NB4 (cell line): ENCODE results near the gene MMP3.

Source experiments
- CTCF ChIP-seq: IDR thresholded peaks from one replicate; pipeline ENCODE4 v1.5.1; 2012; ENCODE audit warnings: low read depth, low read length
- MYC ChIP-seq: IDR thresholded peaks from 2 replicates; pipeline ENCODE4 v1.6.1; 2011; ENCODE audit warnings: low read depth, low read length
- POLR2A ChIP-seq: IDR thresholded peaks from 2 replicates; pipeline ENCODE4 v1.6.1; 2011; ENCODE audit warnings: mild to moderate bottlenecking; ENCODE audit not compliant: insufficient read length; ENCODE audit errors: extremely low read depth
- TF ChIP-seq, protein P1 (sequence below): IDR thresholded peaks from 2 replicates; pipeline ENCODE4 v1.6.1; 2011; ENCODE audit warnings: low read depth, low read length

DNA sequence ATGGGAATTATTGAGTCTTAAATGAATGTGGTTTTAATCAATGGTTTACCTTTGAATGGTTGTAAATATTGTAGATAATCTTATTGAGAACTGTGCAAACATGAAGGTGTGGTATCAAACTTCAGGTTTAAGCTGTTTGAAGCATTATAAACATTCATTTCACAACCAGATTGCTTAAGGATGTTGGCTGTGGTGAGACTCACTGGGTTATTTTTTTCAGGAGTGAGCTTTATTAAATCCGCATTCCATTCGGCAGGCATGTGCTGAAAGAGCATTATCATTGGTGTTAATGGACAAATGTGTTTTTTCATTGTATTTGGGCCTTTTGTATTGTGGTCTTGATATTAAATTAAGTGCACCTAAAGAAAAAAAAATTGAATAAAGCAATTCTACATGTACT, 9.7 kb downstream of the MMP3 start:
- TF ChIP-seq CTCF: no peak
- no peak for TF ChIP-seq POLR2A
- TF ChIP-seq, protein P1, sequence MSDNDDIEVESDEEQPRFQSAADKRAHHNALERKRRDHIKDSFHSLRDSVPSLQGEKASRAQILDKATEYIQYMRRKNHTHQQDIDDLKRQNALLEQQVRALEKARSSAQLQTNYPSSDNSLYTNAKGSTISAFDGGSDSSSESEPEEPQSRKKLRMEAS: no peak
- no peak for TF ChIP-seq MYC
